LNCAP (cell line): Measurements from ENCODE around the gene SLC2A10.

Experiments
- TF ChIP-seq, protein P1 (sequence below): fragments of 450-650 bp; IDR thresholded peaks from 2 replicates; pipeline ENCODE4 v1.5.1; 2017; ENCODE audit warnings: mild to moderate bottlenecking

SLC2A10 gene

DNA sequence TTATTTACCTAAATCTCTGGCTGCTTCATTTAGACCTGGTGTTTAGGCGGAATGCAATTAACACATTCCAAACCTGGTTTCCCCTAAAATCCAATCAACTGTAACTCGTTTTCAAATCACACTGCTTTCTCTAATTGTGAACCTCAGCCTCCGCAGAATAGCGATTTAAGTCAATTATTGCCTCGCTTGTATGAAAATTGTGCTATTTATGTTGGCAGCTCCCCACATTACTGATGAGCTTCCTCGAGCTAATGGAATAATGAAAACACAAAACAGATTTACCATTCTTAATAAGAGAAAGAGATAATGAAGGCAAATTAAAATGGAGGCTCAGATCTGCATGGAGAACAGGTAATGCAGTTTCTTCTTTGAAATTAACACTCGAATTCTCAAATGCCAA lies 67.9 kb downstream of the SLC2A10 start:
- TF ChIP-seq, protein P1, sequence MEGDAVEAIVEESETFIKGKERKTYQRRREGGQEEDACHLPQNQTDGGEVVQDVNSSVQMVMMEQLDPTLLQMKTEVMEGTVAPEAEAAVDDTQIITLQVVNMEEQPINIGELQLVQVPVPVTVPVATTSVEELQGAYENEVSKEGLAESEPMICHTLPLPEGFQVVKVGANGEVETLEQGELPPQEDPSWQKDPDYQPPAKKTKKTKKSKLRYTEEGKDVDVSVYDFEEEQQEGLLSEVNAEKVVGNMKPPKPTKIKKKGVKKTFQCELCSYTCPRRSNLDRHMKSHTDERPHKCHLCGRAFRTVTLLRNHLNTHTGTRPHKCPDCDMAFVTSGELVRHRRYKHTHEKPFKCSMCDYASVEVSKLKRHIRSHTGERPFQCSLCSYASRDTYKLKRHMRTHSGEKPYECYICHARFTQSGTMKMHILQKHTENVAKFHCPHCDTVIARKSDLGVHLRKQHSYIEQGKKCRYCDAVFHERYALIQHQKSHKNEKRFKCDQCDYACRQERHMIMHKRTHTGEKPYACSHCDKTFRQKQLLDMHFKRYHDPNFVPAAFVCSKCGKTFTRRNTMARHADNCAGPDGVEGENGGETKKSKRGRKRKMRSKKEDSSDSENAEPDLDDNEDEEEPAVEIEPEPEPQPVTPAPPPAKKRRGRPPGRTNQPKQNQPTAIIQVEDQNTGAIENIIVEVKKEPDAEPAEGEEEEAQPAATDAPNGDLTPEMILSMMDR = no peak

DNA sequence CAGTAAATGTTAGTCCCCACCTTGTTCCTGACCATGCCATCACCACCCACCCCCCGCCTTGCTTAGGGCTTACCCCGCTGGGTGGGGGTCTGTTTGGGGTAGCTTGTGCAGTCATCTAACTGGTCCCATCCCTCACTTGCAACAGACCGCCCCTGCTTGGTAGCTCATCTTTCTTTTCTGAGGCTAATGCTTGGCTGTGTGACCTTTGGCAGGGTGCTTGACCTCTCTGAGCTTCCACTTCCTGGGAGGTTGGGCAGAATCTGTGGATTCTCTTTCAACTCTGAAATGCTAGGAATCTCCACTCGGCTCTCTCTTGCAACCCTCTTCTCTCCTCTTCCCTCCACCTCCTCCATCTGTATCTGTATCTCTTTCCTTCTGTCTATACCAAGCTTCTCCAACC lies 70.4 kb downstream of the SLC2A10 start:
- TF ChIP-seq, protein P1 = no peak

DNA sequence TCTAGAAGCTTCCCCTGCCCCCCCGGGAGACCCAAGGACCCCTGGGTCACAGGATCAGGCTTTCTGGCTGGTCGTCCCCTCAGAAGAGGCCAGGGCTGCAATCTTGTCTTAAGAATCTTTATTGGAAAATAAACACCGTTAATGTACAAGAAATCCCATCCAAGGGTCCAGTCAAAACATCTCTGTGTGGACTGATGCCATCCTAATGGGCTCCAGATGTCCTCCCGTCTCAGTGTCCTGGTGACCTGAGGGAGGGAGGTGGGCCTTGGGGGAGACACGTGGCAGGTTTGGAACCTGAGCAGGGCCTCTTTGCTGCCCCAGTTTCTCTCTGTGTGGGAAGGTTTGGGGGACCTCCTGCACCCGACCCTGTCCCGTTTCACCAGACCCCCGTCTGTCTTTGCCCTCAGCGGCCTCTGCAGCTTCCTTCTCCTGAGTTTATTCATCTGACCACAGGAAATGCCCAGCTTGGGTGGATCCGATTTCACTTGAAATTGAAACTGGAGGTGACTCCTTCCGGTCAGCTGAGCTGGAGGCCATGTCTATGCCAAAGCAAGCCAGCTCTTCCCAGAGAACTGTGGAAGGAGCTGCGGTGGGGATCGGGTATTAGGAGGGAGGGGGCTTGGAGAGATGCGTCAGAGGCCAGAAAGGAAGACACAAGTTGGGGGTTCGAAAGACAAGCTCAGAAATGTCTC lies 75.1 kb downstream of the SLC2A10 start:
- TF ChIP-seq, protein P1 = no peak
